OCI-M1 (cell line): ENCODE results near the gene L3MBTL3.
A peak's percentile ranks its signal among the peaks of the same experiment; 100 is the strongest.
"Not testable (repeated sequence)": the region's sequence is repeated elsewhere in the genome, so short reads cannot be mapped to it uniquely, and the experiment has no call there.

ENCODE experiments used
- DNase-seq: peaks from one replicate; lab custom pipeline; 2025; lab: John Stamatoyannopoulos, UW

Gene L3MBTL3

DNA sequence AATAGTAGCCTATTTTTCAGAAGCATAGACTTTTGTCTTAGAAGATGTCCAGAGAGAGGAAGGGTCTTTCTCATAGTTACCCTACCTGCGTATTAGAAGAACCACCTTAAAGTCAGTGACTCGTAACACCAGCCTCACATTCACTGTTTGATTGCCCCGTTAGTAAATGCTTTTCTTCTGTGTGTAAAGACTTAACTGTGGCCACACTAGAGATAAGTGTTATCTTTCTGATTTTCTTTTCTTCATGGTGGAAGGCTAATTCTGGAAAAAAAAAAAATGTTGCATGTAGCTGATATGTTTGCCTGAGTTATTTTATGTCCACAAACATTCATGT, 120.5 kb downstream of the L3MBTL3 start:
- peak; percentile 32 for DNase-seq

DNA sequence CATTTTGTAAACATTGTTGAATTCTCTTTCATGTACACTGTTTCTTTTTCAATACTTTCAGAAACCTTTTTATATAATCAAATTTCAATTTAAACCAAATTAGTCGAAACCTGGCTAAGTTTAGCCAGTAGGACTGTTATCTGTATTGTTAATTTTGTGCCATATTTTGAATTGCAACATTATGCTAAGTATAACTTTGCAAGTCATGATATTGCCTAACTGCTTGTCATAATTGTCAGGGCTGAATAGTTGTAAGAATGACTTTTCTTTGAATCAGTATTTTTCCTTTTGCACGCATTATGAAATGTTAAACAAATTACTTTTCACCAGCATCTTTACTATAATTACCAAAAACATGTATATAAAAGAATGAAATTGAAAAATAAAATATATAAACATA, 121.7 kb downstream of the L3MBTL3 start:
- peak; percentile 72 for DNase-seq

DNA sequence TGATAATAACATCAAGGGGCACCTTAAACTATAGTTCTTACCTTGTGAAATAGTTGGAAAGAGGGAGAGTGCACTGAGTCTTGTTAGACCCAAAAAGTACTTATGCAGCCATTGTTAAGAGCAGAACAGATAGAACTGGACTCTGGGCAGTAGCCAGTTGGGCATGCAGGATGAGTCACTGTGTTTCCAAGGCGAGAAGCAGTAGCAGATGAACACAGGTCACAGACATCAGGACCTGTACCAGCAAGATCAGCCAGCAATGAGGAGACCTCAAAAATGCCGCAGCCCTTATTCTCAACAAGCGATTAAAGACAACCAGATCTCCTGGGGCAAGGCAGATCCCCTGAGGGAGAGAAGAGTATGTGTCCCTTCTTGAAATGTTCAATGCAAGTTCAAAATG, 125.3 kb downstream of the L3MBTL3 start:
- no peak for DNase-seq

DNA sequence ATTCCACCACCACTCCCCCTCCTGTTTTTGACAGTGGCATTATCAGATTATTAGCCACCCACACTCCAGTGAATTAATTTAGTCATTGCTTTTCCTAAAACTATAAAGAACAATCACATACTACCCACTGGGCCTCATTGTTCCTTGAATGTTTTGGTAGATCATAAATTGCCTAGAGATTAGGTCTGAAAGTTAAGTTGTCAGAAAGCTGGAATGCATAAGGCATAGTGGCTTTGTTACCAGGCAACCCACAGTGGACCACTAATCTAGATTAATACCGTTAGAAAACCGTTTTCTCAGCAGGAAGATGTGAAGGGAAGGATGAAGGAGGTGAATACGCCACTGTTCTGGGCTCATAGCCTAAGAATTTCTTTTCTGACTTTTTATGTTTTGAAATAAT, 128.7 kb downstream of the L3MBTL3 start:
- no peak for DNase-seq

DNA sequence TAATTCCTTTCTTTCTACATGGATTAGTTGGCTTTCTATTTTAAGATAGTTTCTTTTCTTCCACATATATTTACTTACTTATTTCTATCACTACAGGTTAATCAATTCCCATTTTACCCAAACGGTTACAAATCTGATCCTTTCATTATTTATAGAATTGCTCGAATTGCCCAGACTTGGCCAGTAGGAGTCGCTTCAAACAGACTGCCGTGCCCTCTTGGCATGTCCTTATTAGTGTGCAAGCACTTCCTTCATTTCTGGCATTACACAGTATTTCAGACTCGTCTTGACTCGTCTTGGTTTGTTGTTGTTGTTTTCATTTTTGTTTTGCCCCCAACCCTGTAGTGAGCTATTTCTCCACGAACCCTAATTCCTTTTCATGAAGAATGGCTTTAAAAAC, 129.8 kb downstream of the L3MBTL3 start:
- DNase-seq: peak; percentile 45

DNA sequence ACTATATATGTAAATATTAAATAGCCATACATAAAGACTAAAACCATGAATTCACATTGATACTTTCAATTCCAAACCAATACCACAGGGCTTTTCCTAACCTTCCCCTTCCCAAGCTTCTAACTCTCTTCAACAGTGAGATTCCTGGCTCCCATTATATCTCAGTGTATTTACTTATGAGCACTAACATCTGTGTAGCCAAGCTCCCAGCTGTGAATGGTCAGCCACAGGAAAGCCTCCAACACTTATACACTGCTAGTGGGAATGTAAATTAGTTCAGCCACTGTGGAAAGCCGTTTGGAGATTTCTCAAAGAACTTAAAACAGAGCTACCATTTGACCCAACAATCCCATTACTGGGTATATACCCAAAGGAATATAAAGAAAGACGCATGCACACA, 130.6 kb downstream of the L3MBTL3 start:
- not testable (repeated sequence) for DNase-seq

DNA sequence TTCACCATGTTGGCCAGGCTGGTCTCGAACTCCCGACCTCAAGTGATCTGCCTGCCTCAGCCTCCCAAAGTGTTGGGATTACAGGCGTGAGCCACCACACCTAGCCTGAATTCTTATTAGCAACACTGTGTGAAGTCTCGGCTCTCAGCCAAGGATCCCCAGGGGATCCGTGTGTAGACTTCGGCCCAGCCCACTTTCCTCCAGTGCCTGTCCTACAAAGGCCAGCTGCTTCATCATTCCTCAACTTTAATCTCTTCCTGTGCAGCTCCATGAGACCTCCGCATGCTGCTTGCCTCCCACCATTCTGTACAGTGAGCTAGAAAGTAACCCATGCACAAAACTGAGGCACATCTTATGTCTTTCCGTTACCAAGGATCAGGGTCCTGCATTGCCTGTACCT, 132.5 kb downstream of the L3MBTL3 start:
- no peak for DNase-seq

DNA sequence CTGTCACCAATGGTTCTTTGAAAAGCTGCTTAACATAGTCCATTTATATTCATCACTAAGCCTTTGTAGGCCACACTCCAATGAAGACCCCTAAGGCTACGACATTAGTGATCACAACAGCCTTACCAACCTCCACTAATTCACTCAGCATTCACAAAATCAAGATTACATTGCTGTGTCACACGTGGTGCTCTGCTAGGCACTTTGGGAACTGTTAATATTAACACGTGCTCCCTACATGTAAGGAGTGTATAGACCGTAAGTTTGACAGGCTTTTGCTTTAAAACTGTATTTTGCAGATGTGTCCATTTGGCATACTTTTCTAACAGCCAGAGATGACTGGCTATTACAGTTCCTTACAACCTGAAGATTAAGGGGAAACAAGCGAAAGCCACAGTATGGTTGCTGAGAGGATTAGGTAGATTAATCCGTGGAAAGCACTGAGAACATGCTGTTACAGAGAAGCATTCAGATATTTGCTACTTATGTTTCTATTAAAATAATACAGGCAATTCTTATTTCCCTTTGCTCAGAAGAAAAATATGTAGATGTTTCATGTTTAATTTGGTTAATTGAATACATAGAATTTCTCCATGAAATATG, 134.6 kb downstream of the L3MBTL3 start:
- no peak for DNase-seq

DNA sequence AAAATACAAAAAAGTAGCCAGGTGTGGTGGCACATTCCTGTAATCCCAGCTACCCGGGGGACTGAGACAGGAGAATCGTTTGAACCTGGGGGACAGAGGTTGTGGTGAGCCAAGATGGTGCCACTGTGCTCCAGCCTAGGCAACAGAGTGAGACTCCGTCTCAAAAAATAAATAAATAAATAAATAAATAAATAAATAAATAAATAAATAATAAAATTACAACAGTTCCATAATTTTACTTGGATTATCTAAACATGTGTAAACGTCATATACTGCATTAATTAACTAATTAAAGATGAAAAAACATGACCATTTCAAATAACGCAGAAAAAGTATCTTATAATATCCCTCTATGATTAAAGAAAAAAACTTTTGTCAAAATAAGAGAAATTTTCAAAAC, 138.5 kb downstream of the L3MBTL3 start:
- no peak for DNase-seq

DNA sequence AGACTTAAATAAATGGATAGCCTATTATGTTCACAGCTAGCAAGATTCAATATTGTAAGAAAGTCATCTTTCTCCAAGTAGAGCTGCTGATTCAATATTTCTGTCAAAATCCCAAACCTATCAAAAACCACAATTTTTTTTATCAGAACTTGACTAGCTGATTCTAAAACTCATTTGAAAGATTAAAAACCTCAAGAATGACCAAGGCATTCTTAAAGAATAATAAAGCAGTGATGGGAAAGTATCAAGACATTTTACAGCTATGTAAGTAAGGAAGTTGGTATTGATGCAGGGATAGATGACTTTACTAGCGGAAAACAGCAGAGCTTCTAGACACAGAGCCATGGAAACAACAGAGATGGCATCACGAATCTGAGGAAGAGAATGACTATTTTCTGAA, 139.7 kb downstream of the L3MBTL3 start:
- peak; percentile 26 for DNase-seq

DNA sequence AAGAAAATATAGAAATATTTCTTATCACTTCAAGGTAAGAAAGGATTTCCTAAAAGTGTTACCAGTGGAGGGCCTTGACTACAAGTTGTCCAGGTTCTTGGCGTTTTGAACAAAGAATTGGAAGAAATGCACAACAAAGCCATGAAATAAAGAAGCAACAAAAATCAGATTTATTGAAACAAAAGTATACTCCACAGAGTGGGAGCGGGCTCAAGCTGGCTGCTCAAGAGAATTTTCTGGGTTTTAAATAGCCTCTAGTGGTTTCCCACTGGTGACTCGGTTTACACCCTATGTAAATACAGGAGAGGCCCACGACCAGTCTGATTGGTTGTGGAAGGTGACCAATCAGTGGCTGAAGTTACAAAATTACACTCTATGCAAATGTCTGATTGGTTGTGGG, 140.2 kb downstream of the L3MBTL3 start:
- DNase-seq: no peak

DNA sequence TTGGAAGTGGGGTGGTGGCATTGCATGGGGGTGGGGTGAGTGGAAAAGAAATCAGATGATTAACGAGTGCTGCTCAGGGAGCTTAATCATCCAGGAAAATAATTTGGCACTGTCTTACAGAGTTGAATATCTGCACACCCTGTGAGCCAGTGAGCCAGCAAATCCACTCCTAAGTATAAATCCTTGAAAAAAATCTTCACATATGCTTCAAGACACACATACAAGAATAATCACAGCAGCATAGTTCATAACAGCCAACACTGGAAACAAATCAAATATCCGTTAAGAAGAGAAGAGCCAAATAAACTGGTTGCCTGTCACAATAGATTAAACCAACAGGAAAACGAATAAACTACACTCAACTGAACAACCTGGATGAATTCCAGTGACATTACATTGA, 141.6 kb downstream of the L3MBTL3 start:
- no peak for DNase-seq

DNA sequence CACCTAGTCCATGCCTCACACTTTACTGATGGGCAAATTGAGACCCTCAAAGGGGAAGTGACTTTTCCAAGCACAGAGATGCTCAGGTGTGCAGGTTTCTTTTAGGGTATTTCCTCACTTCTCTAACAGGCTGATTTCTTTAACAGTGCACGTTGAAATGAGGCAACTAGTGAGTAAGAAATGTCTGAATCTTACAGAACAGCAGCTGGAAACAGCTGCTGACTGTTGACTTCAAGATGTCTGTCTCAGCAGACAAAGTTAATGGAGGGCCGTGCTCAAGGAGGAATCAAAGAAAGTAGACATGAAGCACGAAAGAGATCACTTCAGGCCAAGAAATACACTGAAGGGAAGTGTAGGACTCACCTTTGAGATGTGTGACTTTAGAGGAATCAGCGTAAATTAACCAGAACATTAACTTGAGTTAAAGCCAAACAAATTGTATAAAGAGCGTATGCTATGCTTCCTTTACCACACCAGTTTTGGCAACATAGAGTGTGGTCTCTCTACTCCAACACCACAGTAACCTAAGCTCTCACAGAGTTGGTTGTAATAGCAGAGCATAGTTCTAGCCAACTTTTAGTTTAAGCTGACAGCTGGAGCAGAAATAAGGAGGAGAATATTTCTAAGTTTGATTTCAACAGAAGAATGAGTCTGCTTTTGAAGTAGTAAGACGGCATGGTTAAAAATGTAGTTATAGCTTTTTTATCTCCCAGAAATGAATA, 143.5 kb downstream of the L3MBTL3 start:
- DNase-seq: no peak

DNA sequence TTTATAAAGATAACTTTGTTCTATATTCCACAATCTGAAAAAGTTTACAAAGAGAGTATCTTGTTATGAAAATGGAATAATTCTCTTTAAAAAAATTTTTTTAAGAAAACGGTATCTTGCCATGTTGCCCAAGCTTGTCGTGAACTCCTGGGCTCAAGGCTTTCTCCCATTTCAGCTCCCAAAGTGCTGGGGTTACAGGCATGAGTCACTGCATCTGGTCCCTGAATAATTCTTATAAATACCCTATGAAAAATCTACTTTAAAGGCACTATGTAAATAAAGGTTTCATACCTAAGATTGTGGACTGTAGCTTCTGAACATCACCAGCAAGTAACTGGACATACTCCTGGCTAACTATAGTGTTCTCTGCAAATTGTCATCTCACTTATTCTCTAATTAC, 144.0 kb downstream of the L3MBTL3 start:
- DNase-seq: no peak

DNA sequence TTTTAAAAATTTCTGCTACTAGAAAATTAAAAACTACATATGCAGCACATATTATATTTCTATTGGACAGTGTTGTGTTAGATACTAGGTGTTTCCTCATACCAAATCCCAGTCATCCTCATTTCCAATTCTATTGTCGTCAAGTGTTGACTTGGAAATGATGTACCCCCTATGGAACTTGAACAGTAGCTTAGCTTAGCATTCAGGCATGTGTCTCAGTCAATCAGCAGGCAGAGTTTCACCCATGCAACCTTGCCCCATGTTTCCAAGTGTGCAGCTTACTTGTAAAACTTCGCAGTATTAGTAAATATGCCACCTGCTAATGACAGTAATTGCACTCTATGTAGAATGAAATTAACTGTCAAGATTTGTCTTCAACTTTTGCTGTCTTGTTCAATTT, 144.9 kb downstream of the L3MBTL3 start:
- DNase-seq: no peak

DNA sequence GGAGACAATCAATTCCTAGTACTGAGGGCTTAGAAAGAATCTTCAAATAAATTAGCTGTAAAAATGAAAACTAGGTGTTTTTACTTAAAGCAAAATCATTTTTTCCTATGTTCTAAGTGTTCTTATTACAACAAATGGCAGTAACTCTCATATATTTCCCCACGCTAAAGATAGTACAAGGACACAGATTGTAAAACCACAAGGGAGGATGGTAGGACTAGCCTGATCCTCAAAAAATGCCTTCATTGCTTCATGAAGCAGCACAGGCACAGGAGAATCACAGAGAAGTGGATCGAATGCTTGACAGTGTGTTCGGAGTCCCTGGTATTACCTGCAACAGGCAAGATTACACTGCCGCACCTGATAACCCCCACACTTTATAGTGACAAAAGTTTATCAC, 145.9 kb downstream of the L3MBTL3 start:
- no peak for DNase-seq

DNA sequence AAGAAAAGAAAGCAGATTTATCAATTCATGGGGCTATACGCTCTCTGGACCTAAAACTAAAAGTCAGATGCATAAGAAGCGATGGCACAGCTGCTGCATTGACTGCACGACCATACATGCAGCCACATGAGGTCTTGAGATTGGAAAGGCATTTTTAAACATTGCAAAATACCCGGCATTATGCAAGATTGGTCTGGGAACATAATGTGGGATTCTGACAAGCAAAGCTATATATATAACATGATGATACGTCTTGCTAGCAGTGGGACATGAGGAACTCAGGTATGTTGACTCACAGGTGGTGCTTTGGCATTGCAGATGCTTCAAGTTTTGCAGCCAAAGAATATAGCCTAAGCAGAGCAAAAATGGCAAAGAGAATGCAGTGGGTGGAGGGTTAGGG, 149.3 kb downstream of the L3MBTL3 start:
- peak; percentile 19 for DNase-seq

DNA sequence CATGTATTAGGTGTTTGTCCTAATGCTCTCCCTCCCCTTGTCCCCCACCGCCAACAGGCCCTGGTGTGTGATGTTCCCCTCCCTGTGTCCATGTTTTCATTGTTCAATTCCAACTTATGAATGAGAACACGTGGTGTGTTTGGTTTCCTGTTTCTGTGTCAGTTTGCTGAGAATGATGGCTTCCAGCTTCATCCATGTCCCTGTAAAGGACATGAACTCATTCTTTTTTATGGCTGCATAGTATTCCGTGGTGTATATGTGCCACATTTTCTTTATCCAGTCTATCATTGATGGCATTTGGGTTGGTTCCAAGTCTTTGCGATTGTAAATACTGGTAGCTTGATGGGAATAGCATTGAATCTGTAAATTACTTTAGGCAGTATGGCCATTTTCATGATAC, 151.8 kb downstream of the L3MBTL3 start:
- DNase-seq: not testable (repeated sequence)

DNA sequence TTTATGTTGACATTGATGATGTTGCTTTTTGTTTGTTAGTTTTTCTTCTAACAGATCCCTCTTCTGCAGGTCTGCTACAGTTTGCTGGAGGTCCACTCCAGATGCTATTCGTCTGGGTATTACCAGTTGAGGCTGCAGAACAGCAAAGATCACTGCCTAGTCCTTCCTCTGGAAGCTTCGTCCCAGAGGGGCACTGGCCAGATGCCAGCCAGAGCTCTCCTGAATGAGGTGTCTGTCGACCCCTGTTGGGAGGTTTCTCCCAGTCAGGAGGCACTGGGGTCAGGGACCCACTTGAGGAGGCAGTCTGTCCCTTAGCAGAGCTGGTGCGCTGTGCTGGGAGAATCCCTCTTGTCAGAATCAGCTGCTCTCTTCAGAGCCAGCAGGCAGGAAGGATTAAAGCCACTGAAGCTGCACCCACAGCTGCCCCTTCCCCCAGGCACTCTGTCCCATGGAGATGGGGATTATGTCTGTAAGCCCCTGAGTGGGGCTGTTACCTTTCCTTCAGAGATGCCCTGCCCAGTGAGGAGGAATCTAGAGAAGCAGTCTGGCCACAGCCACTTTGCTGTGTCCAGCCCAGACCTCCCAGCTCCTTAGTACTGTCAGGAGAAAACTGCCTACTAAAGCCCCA, 155.1 kb downstream of the L3MBTL3 start:
- not testable (repeated sequence) for DNase-seq

DNA sequence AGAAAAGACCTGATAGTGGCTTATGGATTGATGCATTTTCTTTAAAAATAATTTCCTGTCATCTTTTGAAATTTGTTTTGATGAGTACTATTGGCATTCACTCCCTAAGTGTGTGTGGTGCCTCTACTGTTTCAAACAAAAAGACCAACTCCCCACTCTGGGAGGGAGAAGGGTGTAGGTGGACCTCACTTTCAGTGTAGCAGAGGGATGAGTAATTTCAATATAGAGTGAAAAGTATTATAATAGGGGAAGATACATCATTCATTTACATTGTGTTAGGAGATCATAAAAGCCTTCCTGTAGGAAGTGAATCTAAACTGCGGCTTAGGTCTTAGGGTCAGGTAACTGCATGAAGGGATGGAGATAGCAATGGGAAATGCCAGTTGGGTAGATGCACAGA, 158.0 kb downstream of the L3MBTL3 start:
- DNase-seq: no peak

DNA sequence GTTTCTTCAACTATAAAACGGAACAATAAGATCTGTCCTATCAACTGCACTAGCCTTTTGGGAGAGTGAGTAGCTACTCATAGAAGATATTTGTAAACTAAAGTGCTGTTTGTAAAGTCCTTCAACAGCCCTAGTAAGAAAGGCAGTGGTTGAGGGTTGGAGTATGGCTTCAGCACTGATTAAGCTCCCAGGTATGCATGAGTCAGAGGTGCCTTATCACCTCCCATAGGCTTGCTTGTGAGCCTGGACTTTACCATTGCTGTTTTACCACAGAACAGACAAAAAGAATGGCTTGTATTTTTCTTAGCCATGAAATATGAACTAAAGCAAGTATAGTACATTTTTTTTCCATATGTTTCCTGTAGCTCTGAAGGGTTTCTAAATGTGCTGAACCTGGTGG, 160.3 kb downstream of the L3MBTL3 start:
- no peak for DNase-seq

DNA sequence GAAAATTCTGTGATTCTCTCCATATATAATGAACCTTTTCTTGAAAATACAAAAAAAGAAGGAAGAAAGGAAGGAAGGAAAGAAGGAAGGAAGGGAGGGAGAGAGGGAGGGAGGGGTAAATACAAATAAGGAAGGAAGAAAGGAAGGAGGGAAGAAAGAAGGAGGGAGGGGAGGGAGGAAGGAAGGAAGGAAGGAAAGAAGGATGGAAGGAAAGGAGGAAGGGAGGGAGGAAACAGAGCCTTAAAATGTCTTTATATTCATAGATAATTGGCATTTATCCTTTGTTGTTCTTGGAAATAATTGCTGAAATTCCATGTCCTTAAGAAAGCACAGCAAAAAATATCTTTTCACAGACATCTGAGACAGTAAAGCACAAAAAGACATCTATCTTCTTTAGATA, 164.1 kb downstream of the L3MBTL3 start:
- no peak for DNase-seq

DNA sequence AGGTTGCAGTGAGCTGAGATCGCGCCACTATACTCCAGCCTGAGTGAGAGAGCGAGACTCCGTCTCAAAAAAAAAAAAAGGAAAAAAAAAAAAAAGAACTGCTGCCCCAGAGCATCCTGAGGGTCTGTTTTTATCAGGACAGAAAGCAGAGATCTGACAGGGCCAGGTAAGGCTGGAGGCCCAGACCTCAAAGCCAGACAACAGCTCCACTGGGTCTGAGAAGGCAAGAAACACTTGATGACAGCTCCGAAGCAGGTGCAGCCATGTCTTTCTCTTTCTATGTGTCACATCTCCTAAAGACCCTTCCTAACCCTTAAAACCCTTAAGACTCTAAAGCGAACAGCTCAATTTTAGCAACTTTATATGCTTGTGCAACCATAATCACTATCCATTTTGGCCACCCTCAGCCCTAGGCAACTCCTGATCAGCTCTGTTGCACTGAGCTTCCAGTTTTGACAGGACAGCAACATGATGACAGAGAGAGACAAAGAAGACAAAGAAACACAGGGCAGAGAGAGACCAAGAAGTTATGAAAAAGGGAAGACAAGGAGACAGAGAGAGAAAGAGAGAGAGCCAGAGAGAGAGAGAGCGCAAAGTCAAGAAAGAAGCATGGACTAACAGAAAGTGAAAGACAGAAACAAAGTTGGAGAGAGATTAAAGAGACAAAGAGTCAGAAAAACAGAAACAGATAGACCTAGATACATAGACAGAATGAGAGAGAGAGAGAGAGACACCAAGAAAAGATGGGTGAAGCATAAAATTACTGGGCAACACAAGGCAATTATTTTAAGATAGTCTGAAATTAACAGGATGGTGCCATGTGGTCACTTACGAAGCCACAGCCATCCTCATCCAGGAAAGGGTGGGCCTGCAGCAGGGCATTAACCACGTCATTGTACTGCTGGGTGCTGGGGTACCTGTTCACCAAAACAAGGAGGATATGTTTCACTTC, 165.2 kb downstream of the L3MBTL3 start:
- no peak for DNase-seq
